BJ (cell line): ENCODE measurements around the gene PCSK7. TPM values are rescaled to one million over a fixed set of nuclear protein-coding genes. Genes with fewer than 3 reads are reported as not detected.

Experiments used
- CTCF ChIA-PET: fragments of 350-600 bp; formaldehyde crosslinking; extraction: SDS; loops from one replicate; lab custom pipeline; 2021; ENCODE audit warnings: antibody characterized with exemption, inconsistent platforms; lab: Yijun Ruan, JAX
- POLR2A ChIA-PET: fragments of 300-600 bp; sonication (Branson Sonifier 250); formaldehyde crosslinking; extraction: SDS; loops from one replicate; lab custom pipeline; 2021; ENCODE audit warnings: antibody characterized with exemption; lab: Charles Lee
- DNase-seq: peaks from one replicate; pipeline ENCODE4 v3.0.0-alpha.2; 2011; ENCODE audit warnings: low read depth
- H3K27me3 ChIP-seq: 2 replicates; pipeline ENCODE4 v1.6.0; 2011; ENCODE audit warnings: low read length; ENCODE audit not compliant: control insufficient read depth, insufficient read depth
- H3K36me3 ChIP-seq: 2 replicates; pipeline ENCODE4 v1.5.1; 2011; ENCODE audit warnings: low read length; ENCODE audit not compliant: control insufficient read depth, insufficient read depth
- H3K4me3 ChIP-seq: 2 replicates; pipeline ENCODE4 v1.5.1; 2011; ENCODE audit warnings: low read depth, mild to moderate bottlenecking, control low read depth, low read length
- polyA plus RNA-seq: library from polyadenylated mRNA; depleted of rRNA; stranded (reverse); fragments of >200 nt; gene quantifications from 2 replicates; pipeline ENCODE4 v1.2.3, GENCODE V29; 2011
- TF ChIP-seq, protein P1 (sequence below): IDR thresholded peaks from 2 replicates; pipeline ENCODE4 v1.5.1; 2011; ENCODE audit warnings: low read depth, mild to moderate bottlenecking, control low read depth, inconsistent platforms, low read length, moderate library complexity; ENCODE audit not compliant: insufficient read depth

PCSK7 gene
- polyA plus RNA-seq, 1 experiment, result 32.8 TPM

DNA sequence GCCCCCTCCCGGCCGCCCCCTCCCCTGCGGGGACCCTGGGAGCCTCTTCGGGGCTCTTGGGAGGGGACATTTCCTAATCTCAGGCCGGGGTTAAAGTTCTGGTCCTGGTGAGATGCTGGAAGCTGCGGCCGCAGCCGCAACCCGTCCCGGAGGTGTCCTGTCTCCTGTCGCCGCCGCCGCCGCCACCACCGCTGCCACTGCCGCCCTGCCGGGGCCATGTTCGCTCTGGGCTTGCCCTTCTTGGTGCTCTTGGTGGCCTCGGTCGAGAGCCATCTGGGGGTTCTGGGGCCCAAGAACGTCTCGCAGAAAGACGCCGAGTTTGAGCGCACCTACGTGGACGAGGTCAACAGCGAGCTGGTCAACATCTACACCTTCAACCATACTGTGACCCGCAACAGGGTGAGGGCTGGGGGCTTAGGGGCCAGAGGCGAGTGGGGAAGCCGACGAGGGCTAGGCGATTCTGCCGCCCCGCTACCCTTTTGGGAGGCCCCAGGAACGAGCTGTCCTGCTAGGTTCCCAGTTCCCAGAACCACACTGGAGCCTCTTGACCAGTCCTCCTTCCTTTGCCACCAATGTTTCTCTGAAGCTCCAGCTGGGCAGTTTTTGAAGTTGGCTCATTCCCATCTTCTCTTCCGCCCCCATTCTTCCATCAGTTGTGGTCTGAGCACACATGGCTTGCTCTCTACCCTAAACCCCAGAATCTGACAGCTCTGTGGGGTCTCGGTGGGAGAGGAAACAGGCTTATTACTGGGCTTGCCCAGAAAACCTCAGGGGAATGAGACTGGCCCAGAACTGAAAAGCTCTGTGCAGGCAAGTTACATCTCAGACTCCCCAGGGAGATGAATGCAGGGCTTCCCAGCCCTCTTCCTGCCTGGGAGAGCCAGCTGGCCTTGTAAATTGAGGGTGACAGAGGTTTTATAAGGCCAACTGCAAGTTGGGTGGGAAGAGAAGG lies 52.5 kb downstream of the PCSK7 start:
- no peak for DNase-seq
- Histone ChIP-seq H3K27me3 (no peaks in the 10 kb centered on the region), H3K4me3 (peak overlapping the region; percentile 71), H3K36me3 (peaks cover 9% of the 10 kb centered on the region)
- TF ChIP-seq, protein P1, sequence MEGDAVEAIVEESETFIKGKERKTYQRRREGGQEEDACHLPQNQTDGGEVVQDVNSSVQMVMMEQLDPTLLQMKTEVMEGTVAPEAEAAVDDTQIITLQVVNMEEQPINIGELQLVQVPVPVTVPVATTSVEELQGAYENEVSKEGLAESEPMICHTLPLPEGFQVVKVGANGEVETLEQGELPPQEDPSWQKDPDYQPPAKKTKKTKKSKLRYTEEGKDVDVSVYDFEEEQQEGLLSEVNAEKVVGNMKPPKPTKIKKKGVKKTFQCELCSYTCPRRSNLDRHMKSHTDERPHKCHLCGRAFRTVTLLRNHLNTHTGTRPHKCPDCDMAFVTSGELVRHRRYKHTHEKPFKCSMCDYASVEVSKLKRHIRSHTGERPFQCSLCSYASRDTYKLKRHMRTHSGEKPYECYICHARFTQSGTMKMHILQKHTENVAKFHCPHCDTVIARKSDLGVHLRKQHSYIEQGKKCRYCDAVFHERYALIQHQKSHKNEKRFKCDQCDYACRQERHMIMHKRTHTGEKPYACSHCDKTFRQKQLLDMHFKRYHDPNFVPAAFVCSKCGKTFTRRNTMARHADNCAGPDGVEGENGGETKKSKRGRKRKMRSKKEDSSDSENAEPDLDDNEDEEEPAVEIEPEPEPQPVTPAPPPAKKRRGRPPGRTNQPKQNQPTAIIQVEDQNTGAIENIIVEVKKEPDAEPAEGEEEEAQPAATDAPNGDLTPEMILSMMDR, result no peak
- CTCF ChIA-PET, result interaction anchor here (0.6 to 4.1 kb wide), 7 partner anchors 7 to 80 kb away, joined by 4 to 44 read pairs (median 19); partner anchors contain the start of genes PCSK7 and RNF214
- POLR2A ChIA-PET, result interaction anchor here (0.6 to 0.9 kb wide), 3 partner anchors 18 to 43 kb away, joined by 3 to 6 read pairs (median 4); no protein-coding TSS in a partner anchor

DNA sequence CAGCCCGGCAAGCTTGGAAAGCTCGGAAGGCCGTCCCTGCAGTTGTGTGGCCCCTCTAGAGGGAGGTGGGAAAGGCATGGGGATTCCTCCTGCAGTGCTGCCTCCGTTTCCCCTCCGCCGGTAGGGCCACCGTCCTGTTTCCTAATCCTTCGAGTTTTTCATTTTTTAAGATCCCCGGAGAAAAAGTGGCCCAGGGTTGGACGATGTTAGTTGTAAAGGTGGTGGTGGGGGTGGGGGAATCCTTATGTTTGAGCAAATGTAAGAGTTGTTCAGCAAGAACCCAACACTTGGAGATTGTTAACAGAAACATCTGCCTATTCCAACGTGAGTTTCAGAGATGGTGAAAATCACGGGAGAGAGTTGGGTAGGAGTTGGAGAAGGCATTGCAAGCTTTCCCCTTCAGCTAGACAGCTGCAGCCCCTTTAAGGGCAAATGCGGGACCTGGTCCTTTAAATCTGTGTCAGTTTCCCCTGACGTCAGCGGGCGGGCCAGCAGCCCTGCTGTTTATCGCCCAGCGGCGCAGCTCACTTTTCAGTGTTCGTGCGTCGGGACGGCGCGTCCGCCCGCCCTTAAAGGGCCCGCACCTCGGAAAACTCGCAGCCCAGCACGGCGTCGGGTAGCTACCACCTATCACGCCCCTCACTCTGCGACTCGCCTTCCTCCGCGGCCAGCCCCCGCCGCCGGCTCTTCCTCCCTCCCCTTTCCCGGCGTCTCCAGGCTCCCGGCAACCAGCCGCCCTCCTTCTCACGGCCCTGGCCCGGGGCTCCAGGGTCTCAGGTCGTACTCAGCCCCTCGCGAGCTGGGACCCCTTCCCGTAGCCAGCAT lies 53.5 kb downstream of the PCSK7 start, which contains the start of gene SIDT2:
Gene SIDT2, plus strand, starts transcription at position 534 of the 825 bp plus-strand sequence. CDS start 521 bp downstream, outside the sequence.
- ChIA-PET POLR2A (interaction anchor here (0.6 to 0.7 kb wide), 2 partner anchors 34 to 53 kb away, joined by 3 read pairs; partner anchors contain the start of genes PAFAH1B2 and PCSK7), CTCF (interaction anchor here (3.6 to 4.1 kb wide), 3 partner anchors 43 to 53 kb away, joined by 19 to 44 read pairs (median 23); partner anchors contain the start of genes PCSK7 and RNF214)
- peaks cover 6% of the 10 kb centered on the region for H3K36me3 ChIP-seq
- H3K4me3 ChIP-seq, result peak within 1 kb of the TSS; percentile 71
- TF ChIP-seq, protein P1, result no peak
- no peaks in the 10 kb centered on the region for H3K27me3 ChIP-seq
- DNase-seq, result peak; percentile 64

DNA sequence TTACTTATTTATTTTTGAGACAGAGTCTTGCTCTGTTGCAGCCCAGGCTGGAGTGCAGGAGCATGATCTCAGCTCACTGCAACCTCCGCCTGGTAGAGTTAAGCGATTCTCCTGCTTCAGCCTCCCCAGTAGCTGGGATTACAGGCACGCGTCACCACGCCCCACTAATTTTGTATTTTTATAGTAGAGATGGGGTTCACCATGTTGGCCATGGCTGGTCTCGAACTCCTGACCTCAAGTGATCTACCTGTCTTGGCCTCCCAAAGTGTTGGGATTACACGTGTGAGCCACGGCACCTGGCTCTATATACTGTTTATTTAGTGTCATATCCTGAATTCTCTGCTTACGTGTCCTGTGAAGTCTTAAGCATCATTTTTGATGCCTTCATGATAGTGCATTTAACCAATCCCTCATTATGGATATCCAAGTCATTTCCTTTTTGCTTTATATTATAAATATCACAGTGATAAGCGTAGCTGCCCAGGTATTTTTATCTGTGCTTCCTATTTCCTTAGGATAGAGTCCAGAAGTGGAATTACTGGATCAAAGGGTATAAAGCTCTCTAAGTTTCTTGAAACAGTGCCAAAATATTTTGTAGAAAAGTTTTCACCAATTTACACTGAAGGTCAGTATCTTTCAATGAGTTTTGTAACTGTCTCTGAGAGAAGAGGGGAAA lies 54.2 kb downstream of the PCSK7 start:
- ChIA-PET CTCF (interaction anchor here (3.6 to 4.1 kb wide), 2 partner anchors 49 to 54 kb away, joined by 19 to 44 read pairs; partner anchors contain the start of genes PCSK7 and RNF214), POLR2A (no interaction called here)
- TF ChIP-seq, protein P1, result no peak
- no peak for DNase-seq
- no peak overlapping the region for H3K4me3 ChIP-seq
- peaks cover 6% of the 10 kb centered on the region for H3K36me3 ChIP-seq
- no peaks in the 10 kb centered on the region for H3K27me3 ChIP-seq

DNA sequence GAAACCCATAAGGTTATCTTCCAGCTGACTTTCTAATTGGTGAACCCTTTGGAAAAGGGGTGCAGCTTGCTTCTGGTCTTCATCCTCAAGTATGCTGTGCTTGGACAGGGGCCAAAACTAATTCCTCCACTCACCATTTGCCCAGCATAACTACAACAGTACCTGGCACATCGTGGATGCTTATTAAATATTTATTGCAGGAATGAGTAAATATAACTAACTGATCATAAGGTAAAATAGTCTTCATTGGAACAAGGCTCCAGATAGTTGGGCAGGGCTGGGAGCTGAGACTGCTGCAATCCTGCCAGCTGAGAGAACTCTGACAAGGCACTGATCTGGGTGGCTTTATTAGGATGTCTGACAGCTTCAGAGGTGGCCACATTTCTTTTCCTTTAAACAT lies 55.7 kb downstream of the PCSK7 start:
- Histone ChIP-seq H3K36me3 (no peaks in the 10 kb centered on the region; the same call in 1 of the 2 replicates), H3K4me3 (no peak overlapping the region), H3K27me3 (no peaks in the 10 kb centered on the region)
- TF ChIP-seq, protein P1, result no peak
- POLR2A ChIA-PET, result no interaction called here
- no peak for DNase-seq
- CTCF ChIA-PET, result no interaction called here
